ENCODE results near the gene USP19. TPM values are rescaled to one million over a fixed set of nuclear protein-coding genes. Genes with fewer than 3 reads are reported as not detected.

Gene USP19
- total RNA-seq, 1 experiment from 2014 or later: 66.3 TPM

- Histone ChIP-seq H3K27me3 (ENCODE audit: insufficient read depth, low read length) (no peaks in the 10 kb centered on the region), H2BK15ac (ENCODE audit: low read depth, low read length) (no peak overlapping the region), H4K20me1 (ENCODE audit: control insufficient read depth, insufficient read depth, insufficient read length) (no peaks in the 10 kb centered on the region), H3K56ac (ENCODE audit: insufficient read length, low read depth, low read length) (no peak overlapping the region), H3K9ac (ENCODE audit: extremely low read depth, insufficient read length, low read length) (peak overlapping the region; percentile 90), H3K4ac (ENCODE audit: low read depth, low read length) (no peak overlapping the region; the same call in 1 of the 2 replicates), H3K4me2 (ENCODE audit: insufficient read depth, insufficient read length, low read length) (peak overlapping the region; percentile 86), H3K27ac (ENCODE audit: insufficient read length, low read depth, low read length) (no peak overlapping the region), H2AFZ (ENCODE audit: low read length) (no peak overlapping the region), H3T11ph (ENCODE audit: low read length) (no peak overlapping the region), H4K8ac (replicated peaks; ENCODE audit: insufficient read length, low read depth, low read length) (no peak overlapping the region), H3K4me1 (ENCODE audit: insufficient read depth, low read length) (peaks cover 4% of the 10 kb centered on the region; the same call in 1 of the 2 replicates), H3K79me1 (ENCODE audit: insufficient read depth, low read depth, low read length, poor library complexity, severe bottlenecking) (no peaks in the 10 kb centered on the region), H3K9me3 (ENCODE audit: control insufficient read depth, low read depth, low read length) (no peaks in the 10 kb centered on the region), H3K23me2 (ENCODE audit: insufficient read length, low read depth, low read length, poor library complexity, severe bottlenecking) (peaks cover 15% of the 10 kb centered on the region), H3K23ac (ENCODE audit: insufficient read length, low read depth, low read length) (no peak overlapping the region), H4K5ac (ENCODE audit: insufficient read length, low read depth, low read length) (no peak overlapping the region), H2AK5ac (ENCODE audit: insufficient read length, low read length) (no peak overlapping the region), H4K91ac (ENCODE audit: insufficient read length, low read depth, low read length) (no peak overlapping the region), H3K18ac (ENCODE audit: insufficient read length, low read depth, low read length) (no peak overlapping the region), H3K79me2 (ENCODE audit: insufficient read depth, low read length) (no peaks in the 10 kb centered on the region; the same call in 1 of the 2 replicates), H2BK12ac (ENCODE audit: insufficient read length, low read depth, low read length) (no peak overlapping the region), H2BK5ac (ENCODE audit: insufficient read length, low read length) (no peak overlapping the region), H3K14ac (ENCODE audit: insufficient read depth, low read length) (0 out of 2 replicates have a peak overlapping the region, but pooled peaks have one; percentile 83), H2BK20ac (ENCODE audit: low read depth, low read length, poor library complexity, severe bottlenecking) (no peak overlapping the region), H2BK120ac (ENCODE audit: low read depth, low read length, poor library complexity, severe bottlenecking) (no peak overlapping the region)
- peaks cover 25% of the 10 kb centered on the region for H3K27me3 Mint-ChIP-seq (ENCODE audit: low read depth)
- no peaks in the 10 kb centered on the region; a peak in 1 of 5 replicates for H3K9me3 Mint-ChIP-seq
- peaks cover 15 to 22% (median 16%) of the 10 kb centered on the region in 3 experiments for H3K36me3 Mint-ChIP-seq (ENCODE audit: insufficient read depth in 1 of 3, low read depth in 3 of 3)
- TF ChIP-seq CTCF (conservative IDR thresholded peaks at IDR 0.05): no peak
- no CpG with 5 or more reads among the region's 6 CpGs for WGBS (ENCODE audit: extremely low coverage, insufficient read length, low lambda C conversion rate)
- H3K4me3 Mint-ChIP-seq: peak overlapping the region; percentile 92 to 95
- peak overlapping the region; percentile 40 to 88 (median 65); a peak in 4 of 7 replicates for H3K27ac Mint-ChIP-seq
- DNase-seq: no peak
- peaks cover 15 to 19% of the 10 kb centered on the region in 2 experiments for H3K4me1 Mint-ChIP-seq
These were observed 44.5 kb upstream of the USP19 start for GRCh38 chr3:49164983-49165720.
